GM23338 (cell line): Measurements from ENCODE around the gene VSIG8. TPM values are rescaled to one million over a fixed set of nuclear protein-coding genes. Genes with fewer than 3 reads are reported as not detected.

ENCODE experiments used
- ATAC-seq: fragments of 200-7000 bp; cut with Tn5 transposase; 3 replicates; pipeline ENCODE4 v1.9.1; 2020
- DNase-seq: peaks from one replicate; pipeline ENCODE4 v3.0.0-alpha.2; 2015; ENCODE audit warnings: low spot score
- H2AFZ ChIP-seq: fragments of 200-600 bp; sonication (generic); 2 replicates; pipeline ENCODE4 v1.8.0; 2016; ENCODE audit warnings: antibody characterized with exemption, mild to moderate bottlenecking, moderate library complexity
- H3F3A ChIP-seq: fragments of 200-600 bp; sonication (generic); replicated peaks from 2 replicates; pipeline ENCODE4 v1.8.0; 2017; ENCODE audit warnings: antibody characterized with exemption, mixed run types, low read depth
- H3K27ac ChIP-seq: fragments of 200-600 bp; sonication (generic); 2 replicates; pipeline ENCODE4 v1.6.1; 2016; ENCODE audit warnings: low read depth
- H3K27me3 ChIP-seq: fragments of 200-600 bp; sonication (generic); 2 replicates; pipeline ENCODE4 v1.8.0; 2016; ENCODE audit warnings: mild to moderate bottlenecking, mixed run types, moderate library complexity; ENCODE audit not compliant: insufficient read depth
- H3K36me3 ChIP-seq: fragments of 200-600 bp; sonication (generic); 2 replicates; pipeline ENCODE4 v1.8.0; 2016; ENCODE audit warnings: mild to moderate bottlenecking; ENCODE audit not compliant: insufficient read depth
- H3K4me1 ChIP-seq: fragments of 200-600 bp; sonication (generic); 2 replicates; pipeline ENCODE4 v1.8.0; 2016; ENCODE audit warnings: mild to moderate bottlenecking, moderate library complexity; ENCODE audit not compliant: insufficient read depth
- H3K4me2 ChIP-seq: fragments of 200-600 bp; sonication (generic); 2 replicates; pipeline ENCODE4 v1.7.1; 2017; ENCODE audit warnings: mixed run types
- H3K4me3 ChIP-seq: fragments of 200-600 bp; sonication (generic); 2 replicates; pipeline ENCODE4 v1.6.1; 2016; ENCODE audit warnings: mixed run types
- H3K79me2 ChIP-seq: fragments of 200-600 bp; sonication (generic); replicated peaks from 2 replicates; pipeline ENCODE4 v1.8.0; 2017; ENCODE audit warnings: mild to moderate bottlenecking; ENCODE audit not compliant: insufficient read depth
- H3K9me2 ChIP-seq: fragments of 200-600 bp; sonication (generic); 2 replicates; pipeline ENCODE4 v1.8.0; 2017; ENCODE audit not compliant: insufficient read depth
- H4K20me1 ChIP-seq: fragments of 200-600 bp; sonication (generic); replicated peaks from 2 replicates; pipeline ENCODE4 v1.8.0; 2017; ENCODE audit warnings: mild to moderate bottlenecking; ENCODE audit not compliant: insufficient read depth
- H3K27ac Mint-ChIP-seq: 2 replicates; pipeline ENCODE4 v1.8.0; 2020; ENCODE audit warnings: inconsistent platforms, mild to moderate bottlenecking, moderate library complexity, mixed read lengths
- H3K27me3 Mint-ChIP-seq: 3 replicates; pipeline ENCODE4 v1.8.0; 2022; ENCODE audit warnings: low read depth, mild to moderate bottlenecking, moderate library complexity, mixed read lengths, inconsistent platforms; ENCODE audit not compliant: insufficient read depth, poor library complexity
- H3K36me3 Mint-ChIP-seq: 3 replicates; pipeline ENCODE4 v1.8.0; 2021; ENCODE audit warnings: low read depth, mild to moderate bottlenecking, inconsistent platforms, moderate library complexity, mixed read lengths
- H3K4me1 Mint-ChIP-seq: 3 replicates; pipeline ENCODE4 v1.8.0; 2020; ENCODE audit warnings: mild to moderate bottlenecking, inconsistent platforms, mixed read lengths
- H3K4me3 Mint-ChIP-seq: 3 replicates; pipeline ENCODE4 v1.8.0; 2021; ENCODE audit warnings: moderate library complexity, mild to moderate bottlenecking, inconsistent platforms, mixed read lengths
- H3K9me3 Mint-ChIP-seq: 3 replicates; pipeline ENCODE4 v1.8.0; 2020; ENCODE audit warnings: moderate library complexity, mild to moderate bottlenecking, inconsistent platforms, mixed read lengths
- CREB1 ChIP-seq: fragments of 250-450 bp; sonication (Bioruptor Pico); IDR thresholded peaks from 2 replicates; pipeline ENCODE4 v1.5.0; 2020; ENCODE audit warnings: low read depth, mild to moderate bottlenecking, moderate library complexity
- CTCF ChIP-seq, 2 experiments: fragments of 200-600 bp in 1 of 2; sonication (generic) in 1 of 2; conservative IDR thresholded peaks; 2 replicates each; pipeline versions ENCODE4 v1.5.1 to v1.6.1; 2016 to 2017; ENCODE audit warnings: antibody characterized with exemption in 2 of 2, low read depth in 2 of 2, mild to moderate bottlenecking in 2 of 2, moderate library complexity in 1 of 2
- EZH2 ChIP-seq: fragments of 200-600 bp; sonication (generic); IDR thresholded peaks from one replicate; pipeline ENCODE4 v1.8.0; 2017; ENCODE audit warnings: antibody characterized with exemption, mild to moderate bottlenecking, low read depth; ENCODE audit not compliant: unreplicated experiment
- JUNB ChIP-seq: IDR thresholded peaks from one replicate; pipeline ENCODE4 v1.6.1; 2016; ENCODE audit warnings: antibody characterized with exemption; ENCODE audit not compliant: unreplicated experiment
- NANOG ChIP-seq: IDR thresholded peaks from 2 replicates; pipeline ENCODE4 v1.6.1; 2016; ENCODE audit warnings: antibody characterized with exemption, borderline replicate concordance
- POLR2AphosphoS5 ChIP-seq: IDR thresholded peaks from 2 replicates; pipeline ENCODE4 v1.6.1; 2016; ENCODE audit warnings: antibody characterized with exemption, low read depth
- REST ChIP-seq: IDR thresholded peaks from one replicate; pipeline ENCODE4 v1.6.1; 2018; ENCODE audit warnings: antibody characterized with exemption; ENCODE audit not compliant: unreplicated experiment
- STAT1 ChIP-seq: IDR thresholded peaks from one replicate; pipeline ENCODE4 v1.6.1; 2016; ENCODE audit warnings: antibody characterized with exemption; ENCODE audit not compliant: unreplicated experiment
- polyA plus RNA-seq: library from polyadenylated mRNA; unstranded; fragments of >200 nt; fragmentation: Nextera tagmentation; extraction: Ambion mirVana; gene quantifications from 2 replicates; pipeline ENCODE4 v1.2.1, GENCODE V29; 2016
- total RNA-seq: library from RNA; depleted of rRNA; stranded (reverse); fragments of >200 nt; shearing (Covaris generic); gene quantifications from 2 replicates; pipeline ENCODE4 v1.2.3, GENCODE V29; 2014

The VSIG8 gene
- total and polyA plus RNA-seq, 2 experiments from 2014 or later = not detected

GRCh38 chr1:159856576-159856975, 5.9 kb downstream of the VSIG8 start:
- Histone ChIP-seq H3K36me3 (no peaks in the 10 kb centered on the region), H3K4me2 (no peak overlapping the region)
- ATAC-seq = no peak

More at GRCh38 chr1:159856576-159856975, 5.9 kb downstream of the VSIG8 start:
- Histone ChIP-seq H3F3A (0 out of 2 replicates have a peak, but pooled peaks cover 2% of the 10 kb centered on the region), H3K27me3 (peaks cover 47% of the 10 kb centered on the region), H3K27ac (no peak overlapping the region), H3K9me2 (no peaks in the 10 kb centered on the region), H2AFZ (no peak overlapping the region), H3K4me1 (peaks cover 6% of the 10 kb centered on the region), H3K79me2 (no peaks in the 10 kb centered on the region), H3K4me3 (no peak overlapping the region), H4K20me1 (no peaks in the 10 kb centered on the region)
- no peak for TF ChIP-seq CREB1 (CRISPR knock-in tag)
- no peak for TF ChIP-seq EZH2
- TF ChIP-seq NANOG = no peak
- TF ChIP-seq POLR2AphosphoS5 = no peak
- TF ChIP-seq STAT1 = no peak
- TF ChIP-seq JUNB = no peak
- no peak for TF ChIP-seq REST
- no peak for TF ChIP-seq CTCF (conservative IDR thresholded peaks at IDR 0.05; ENCODE audit: low read depth in 2 of 2)
- Mint-ChIP-seq H3K4me1 (peaks cover 9% of the 10 kb centered on the region), H3K27me3 (peaks cover 26% of the 10 kb centered on the region), H3K4me3 (no peak overlapping the region), H3K36me3 (no peaks in the 10 kb centered on the region; the same call in 2 of the 3 replicates), H3K27ac (no peak overlapping the region), H3K9me3 (no peaks in the 10 kb centered on the region)
- no peak for DNase-seq
